HEK293 (cell line): ENCODE data around the gene DACT3.

Experiments used
- BCL11B ChIP-seq: fragments of 450-650 bp; formaldehyde crosslinking; IDR thresholded peaks from 2 replicates; pipeline ENCODE4 v1.5.1; 2016; ENCODE audit warnings: low read depth, missing biosample characterization, missing genetic modification characterization
- GFI1B ChIP-seq: fragments of 450-650 bp; formaldehyde crosslinking; IDR thresholded peaks from 2 replicates; pipeline ENCODE4 v1.5.1; 2016; ENCODE audit warnings: missing biosample characterization, missing genetic modification characterization
- GLI4 ChIP-seq: fragments of 450-650 bp; formaldehyde crosslinking; IDR thresholded peaks from 2 replicates; pipeline ENCODE4 v1.5.1; 2016; ENCODE audit warnings: missing biosample characterization, missing genetic modification characterization
- IKZF3 ChIP-seq: fragments of 450-650 bp; IDR thresholded peaks from 2 replicates; pipeline ENCODE4 v1.5.0; 2018; ENCODE audit warnings: missing biosample characterization, mild to moderate bottlenecking, missing genetic modification characterization, moderate library complexity
- SETDB1 ChIP-seq: IDR thresholded peaks from one replicate; pipeline ENCODE4 v1.6.1; 2017; ENCODE audit warnings: mild to moderate bottlenecking, low read length, moderate library complexity, mixed read lengths; ENCODE audit not compliant: insufficient read length
- ZBTB17 ChIP-seq: fragments of 450-650 bp; formaldehyde crosslinking; IDR thresholded peaks from 2 replicates; pipeline ENCODE4 v1.5.1; 2016; ENCODE audit warnings: missing biosample characterization, missing genetic modification characterization
- ZFHX2 ChIP-seq: fragments of 450-650 bp; formaldehyde crosslinking; conservative IDR thresholded peaks from 2 replicates; pipeline ENCODE4 v1.5.1; 2016; ENCODE audit warnings: missing biosample characterization, missing genetic modification characterization
- ZNF146 ChIP-seq: fragments of 450-650 bp; formaldehyde crosslinking; IDR thresholded peaks from 2 replicates; pipeline ENCODE4 v1.5.1; 2016; ENCODE audit warnings: missing biosample characterization, missing genetic modification characterization
- ZNF157 ChIP-seq: fragments of 450-650 bp; formaldehyde crosslinking; IDR thresholded peaks from 2 replicates; pipeline ENCODE4 v1.5.1; 2016; ENCODE audit warnings: missing biosample characterization, missing genetic modification characterization
- ZNF169 ChIP-seq: fragments of 450-650 bp; formaldehyde crosslinking; IDR thresholded peaks from 2 replicates; pipeline ENCODE4 v1.5.1; 2016; ENCODE audit warnings: missing biosample characterization, missing genetic modification characterization
- ZNF174 ChIP-seq: fragments of 450-650 bp; formaldehyde crosslinking; IDR thresholded peaks from 2 replicates; pipeline ENCODE4 v1.5.0; 2017; ENCODE audit warnings: missing biosample characterization, mild to moderate bottlenecking, missing genetic modification characterization
- ZNF175 ChIP-seq: fragments of 450-650 bp; formaldehyde crosslinking; IDR thresholded peaks from 2 replicates; pipeline ENCODE4 v1.5.1; 2016; ENCODE audit warnings: missing biosample characterization, missing genetic modification characterization
- ZNF184 ChIP-seq: fragments of 450-650 bp; IDR thresholded peaks from 2 replicates; pipeline ENCODE4 v1.5.1; 2018; ENCODE audit warnings: missing biosample characterization, mild to moderate bottlenecking, missing genetic modification characterization
- ZNF202 ChIP-seq: fragments of 450-650 bp; formaldehyde crosslinking; IDR thresholded peaks from 2 replicates; pipeline ENCODE4 v1.5.1; 2016; ENCODE audit warnings: missing biosample characterization, missing genetic modification characterization, borderline replicate concordance
- ZNF221 ChIP-seq: fragments of 450-650 bp; formaldehyde crosslinking; IDR thresholded peaks from 2 replicates; pipeline ENCODE4 v1.5.1; 2017; ENCODE audit warnings: missing biosample characterization, missing genetic modification characterization, borderline replicate concordance
- ZNF24 ChIP-seq: fragments of 450-650 bp; formaldehyde crosslinking; IDR thresholded peaks from 2 replicates; pipeline ENCODE4 v1.5.1; 2016; ENCODE audit warnings: missing biosample characterization, missing genetic modification characterization
- ZNF544 ChIP-seq: fragments of 450-650 bp; formaldehyde crosslinking; IDR thresholded peaks from 2 replicates; pipeline ENCODE4 v1.5.0; 2017; ENCODE audit warnings: missing biosample characterization, missing genetic modification characterization
- ZNF549 ChIP-seq: fragments of 450-650 bp; IDR thresholded peaks from 2 replicates; pipeline ENCODE4 v1.5.1; 2018; ENCODE audit warnings: missing biosample characterization, missing genetic modification characterization, mild to moderate bottlenecking, inconsistent platforms, moderate library complexity
- ZNF600 ChIP-seq: fragments of 450-650 bp; formaldehyde crosslinking; IDR thresholded peaks from 2 replicates; pipeline ENCODE4 v1.5.1; 2016; ENCODE audit warnings: missing biosample characterization, missing genetic modification characterization
- ZNF654 ChIP-seq: fragments of 450-650 bp; formaldehyde crosslinking; IDR thresholded peaks from 2 replicates; pipeline ENCODE4 v1.5.1; 2016; ENCODE audit warnings: low read depth, missing biosample characterization, missing genetic modification characterization
- ZNF658 ChIP-seq: fragments of 450-650 bp; formaldehyde crosslinking; IDR thresholded peaks from 2 replicates; pipeline ENCODE4; 2016; ENCODE audit warnings: missing biosample characterization, missing genetic modification characterization
- ZNF664 ChIP-seq: fragments of 450-650 bp; formaldehyde crosslinking; IDR thresholded peaks from 2 replicates; pipeline ENCODE4 v1.5.1; 2016; ENCODE audit warnings: missing biosample characterization, missing genetic modification characterization
- ZNF701 ChIP-seq: fragments of 450-650 bp; formaldehyde crosslinking; IDR thresholded peaks from 2 replicates; pipeline ENCODE4 v1.5.1; 2016; ENCODE audit warnings: missing biosample characterization, missing genetic modification characterization
- ZNF785 ChIP-seq: fragments of 450-650 bp; formaldehyde crosslinking; IDR thresholded peaks from 2 replicates; pipeline ENCODE4 v1.5.1; 2016; ENCODE audit warnings: missing biosample characterization, missing genetic modification characterization
- TF ChIP-seq, protein P1 (sequence below): fragments of 450-650 bp; formaldehyde crosslinking; IDR thresholded peaks from 2 replicates; pipeline ENCODE4 v1.5.1; 2016; ENCODE audit warnings: missing biosample characterization, missing genetic modification characterization
- TF ChIP-seq, protein P2 (sequence below): fragments of 450-650 bp; formaldehyde crosslinking; IDR thresholded peaks from 2 replicates; pipeline ENCODE4; 2016; ENCODE audit warnings: missing biosample characterization, missing genetic modification characterization
- TF ChIP-seq, protein P3 (sequence below): fragments of 450-650 bp; formaldehyde crosslinking; IDR thresholded peaks from 2 replicates; pipeline ENCODE4 v1.5.1; 2016; ENCODE audit warnings: missing biosample characterization, missing genetic modification characterization
- TF ChIP-seq, protein P4 (sequence below): fragments of 450-650 bp; formaldehyde crosslinking; IDR thresholded peaks from 2 replicates; pipeline ENCODE4 v1.5.1; 2016; ENCODE audit warnings: missing biosample characterization, missing genetic modification characterization
- TF ChIP-seq, protein P5 (sequence below): fragments of 450-650 bp; formaldehyde crosslinking; IDR thresholded peaks from 2 replicates; pipeline ENCODE4 v1.5.1; 2016; ENCODE audit warnings: missing biosample characterization, missing genetic modification characterization, low read depth

The DACT3 gene

DNA sequence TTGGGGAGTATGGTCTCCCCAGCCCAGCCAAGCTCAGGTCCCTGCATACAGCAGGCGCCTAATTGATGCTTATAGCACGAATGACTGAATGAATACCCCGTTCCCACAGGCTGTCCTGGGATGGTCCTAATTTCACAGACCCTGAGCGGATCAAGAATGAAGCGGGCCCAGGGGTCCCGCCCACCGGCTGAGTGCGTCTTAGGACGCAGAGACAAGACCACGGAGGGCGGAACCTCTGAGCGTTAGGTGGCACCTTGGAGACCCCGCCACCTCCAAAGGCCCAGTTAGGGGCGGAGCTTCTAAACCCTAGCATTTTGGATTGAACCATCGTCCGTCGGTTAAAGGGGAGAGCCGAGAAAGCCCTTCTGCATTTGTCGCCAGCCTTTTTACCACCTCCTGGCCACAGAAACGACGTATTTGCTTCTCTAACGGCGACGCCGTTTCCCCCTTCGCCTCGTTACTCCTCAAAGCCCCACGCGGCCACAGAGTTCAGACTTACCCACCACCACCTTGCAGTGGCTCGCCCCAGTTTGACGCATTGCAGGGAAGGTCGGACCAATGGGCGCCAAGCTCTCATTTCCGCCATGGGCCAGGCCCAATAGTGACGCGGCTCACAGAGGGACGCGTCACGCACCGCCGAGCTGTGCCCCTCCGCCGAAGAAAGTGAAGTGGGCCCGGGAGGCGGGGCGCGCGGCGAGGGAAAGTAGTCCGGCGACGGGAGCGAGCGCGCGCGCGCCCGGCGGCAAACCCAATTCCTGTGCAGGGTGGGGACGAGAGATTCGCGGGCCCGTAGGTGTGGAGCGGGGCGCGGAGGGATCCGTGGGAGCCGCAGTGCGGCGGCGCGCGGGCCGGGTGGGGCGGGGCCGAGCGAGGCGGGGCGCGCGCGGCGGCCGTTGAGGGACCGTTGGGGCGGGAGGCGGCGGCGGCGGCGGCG, 60.3 kb downstream of the DACT3 start (continued):
- TF ChIP-seq, protein P1, sequence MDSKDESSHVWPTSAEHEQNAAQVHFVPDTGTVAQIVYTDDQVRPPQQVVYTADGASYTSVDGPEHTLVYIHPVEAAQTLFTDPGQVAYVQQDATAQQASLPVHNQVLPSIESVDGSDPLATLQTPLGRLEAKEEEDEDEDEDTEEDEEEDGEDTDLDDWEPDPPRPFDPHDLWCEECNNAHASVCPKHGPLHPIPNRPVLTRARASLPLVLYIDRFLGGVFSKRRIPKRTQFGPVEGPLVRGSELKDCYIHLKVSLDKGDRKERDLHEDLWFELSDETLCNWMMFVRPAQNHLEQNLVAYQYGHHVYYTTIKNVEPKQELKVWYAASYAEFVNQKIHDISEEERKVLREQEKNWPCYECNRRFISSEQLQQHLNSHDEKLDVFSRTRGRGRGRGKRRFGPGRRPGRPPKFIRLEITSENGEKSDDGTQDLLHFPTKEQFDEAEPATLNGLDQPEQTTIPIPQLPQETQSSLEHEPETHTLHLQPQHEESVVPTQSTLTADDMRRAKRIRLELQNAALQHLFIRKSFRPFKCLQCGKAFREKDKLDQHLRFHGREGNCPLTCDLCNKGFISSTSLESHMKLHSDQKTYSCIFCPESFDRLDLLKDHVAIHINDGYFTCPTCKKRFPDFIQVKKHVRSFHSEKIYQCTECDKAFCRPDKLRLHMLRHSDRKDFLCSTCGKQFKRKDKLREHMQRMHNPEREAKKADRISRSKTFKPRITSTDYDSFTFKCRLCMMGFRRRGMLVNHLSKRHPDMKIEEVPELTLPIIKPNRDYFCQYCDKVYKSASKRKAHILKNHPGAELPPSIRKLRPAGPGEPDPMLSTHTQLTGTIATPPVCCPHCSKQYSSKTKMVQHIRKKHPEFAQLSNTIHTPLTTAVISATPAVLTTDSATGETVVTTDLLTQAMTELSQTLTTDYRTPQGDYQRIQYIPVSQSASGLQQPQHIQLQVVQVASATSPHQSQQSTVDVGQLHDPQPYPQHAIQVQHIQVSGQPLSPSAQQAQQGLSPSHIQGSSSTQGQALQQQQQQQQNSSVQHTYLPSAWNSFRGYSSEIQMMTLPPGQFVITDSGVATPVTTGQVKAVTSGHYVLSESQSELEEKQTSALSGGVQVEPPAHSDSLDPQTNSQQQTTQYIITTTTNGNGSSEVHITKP (tag by site-specific recombination) = peak; percentile 100
- TF ChIP-seq ZNF221 (tag by site-specific recombination) = no peak
- TF ChIP-seq GFI1B (tag by site-specific recombination) = no peak
- TF ChIP-seq ZNF600 = peak; percentile 35; the same call in 1 of the 2 replicates
- no peak for TF ChIP-seq ZNF544 (tag by site-specific recombination)
- TF ChIP-seq SETDB1 = no peak
- TF ChIP-seq ZNF701 (tag by site-specific recombination) = 0 out of 2 replicates have a peak, but pooled peaks have one; percentile 62
- no peak for TF ChIP-seq ZNF157 (tag by site-specific recombination)
- TF ChIP-seq ZNF658 = no peak
- TF ChIP-seq ZNF146 = peak; percentile 86
- no peak for TF ChIP-seq ZNF175 (tag by site-specific recombination)
- peak; percentile 93 for TF ChIP-seq ZNF785
- TF ChIP-seq ZBTB17 (tag by site-specific recombination) = peak; percentile 78
- TF ChIP-seq ZNF664 = no peak; the same call in 1 of the 2 replicates
- no peak; the same call in 1 of the 2 replicates for TF ChIP-seq GLI4 (tag by site-specific recombination)
- peak; percentile 89 for TF ChIP-seq ZNF24
- no peak for TF ChIP-seq BCL11B (tag by site-specific recombination)
- TF ChIP-seq, protein P2, sequence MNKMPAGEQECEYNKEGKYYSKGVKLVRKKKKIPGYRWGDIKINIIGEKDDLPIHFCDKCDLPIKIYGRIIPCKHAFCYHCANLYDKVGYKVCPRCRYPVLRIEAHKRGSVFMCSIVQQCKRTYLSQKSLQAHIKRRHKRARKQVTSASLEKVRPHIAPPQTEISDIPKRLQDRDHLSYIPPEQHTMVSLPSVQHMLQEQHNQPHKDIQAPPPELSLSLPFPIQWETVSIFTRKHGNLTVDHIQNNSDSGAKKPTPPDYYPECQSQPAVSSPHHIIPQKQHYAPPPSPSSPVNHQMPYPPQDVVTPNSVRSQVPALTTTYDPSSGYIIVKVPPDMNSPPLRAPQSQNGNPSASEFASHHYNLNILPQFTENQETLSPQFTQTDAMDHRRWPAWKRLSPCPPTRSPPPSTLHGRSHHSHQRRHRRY (tag by site-specific recombination) = no peak
- TF ChIP-seq ZFHX2 = peak; percentile 94
- TF ChIP-seq, protein P3, sequence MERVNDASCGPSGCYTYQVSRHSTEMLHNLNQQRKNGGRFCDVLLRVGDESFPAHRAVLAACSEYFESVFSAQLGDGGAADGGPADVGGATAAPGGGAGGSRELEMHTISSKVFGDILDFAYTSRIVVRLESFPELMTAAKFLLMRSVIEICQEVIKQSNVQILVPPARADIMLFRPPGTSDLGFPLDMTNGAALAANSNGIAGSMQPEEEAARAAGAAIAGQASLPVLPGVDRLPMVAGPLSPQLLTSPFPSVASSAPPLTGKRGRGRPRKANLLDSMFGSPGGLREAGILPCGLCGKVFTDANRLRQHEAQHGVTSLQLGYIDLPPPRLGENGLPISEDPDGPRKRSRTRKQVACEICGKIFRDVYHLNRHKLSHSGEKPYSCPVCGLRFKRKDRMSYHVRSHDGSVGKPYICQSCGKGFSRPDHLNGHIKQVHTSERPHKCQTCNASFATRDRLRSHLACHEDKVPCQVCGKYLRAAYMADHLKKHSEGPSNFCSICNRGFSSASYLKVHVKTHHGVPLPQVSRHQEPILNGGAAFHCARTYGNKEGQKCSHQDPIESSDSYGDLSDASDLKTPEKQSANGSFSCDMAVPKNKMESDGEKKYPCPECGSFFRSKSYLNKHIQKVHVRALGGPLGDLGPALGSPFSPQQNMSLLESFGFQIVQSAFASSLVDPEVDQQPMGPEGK = peak; percentile 82
- no peak for TF ChIP-seq IKZF3 (tag by site-specific recombination)
- TF ChIP-seq ZNF184 = no peak
- TF ChIP-seq ZNF174 (tag by site-specific recombination) = no peak
- TF ChIP-seq, protein P4, sequence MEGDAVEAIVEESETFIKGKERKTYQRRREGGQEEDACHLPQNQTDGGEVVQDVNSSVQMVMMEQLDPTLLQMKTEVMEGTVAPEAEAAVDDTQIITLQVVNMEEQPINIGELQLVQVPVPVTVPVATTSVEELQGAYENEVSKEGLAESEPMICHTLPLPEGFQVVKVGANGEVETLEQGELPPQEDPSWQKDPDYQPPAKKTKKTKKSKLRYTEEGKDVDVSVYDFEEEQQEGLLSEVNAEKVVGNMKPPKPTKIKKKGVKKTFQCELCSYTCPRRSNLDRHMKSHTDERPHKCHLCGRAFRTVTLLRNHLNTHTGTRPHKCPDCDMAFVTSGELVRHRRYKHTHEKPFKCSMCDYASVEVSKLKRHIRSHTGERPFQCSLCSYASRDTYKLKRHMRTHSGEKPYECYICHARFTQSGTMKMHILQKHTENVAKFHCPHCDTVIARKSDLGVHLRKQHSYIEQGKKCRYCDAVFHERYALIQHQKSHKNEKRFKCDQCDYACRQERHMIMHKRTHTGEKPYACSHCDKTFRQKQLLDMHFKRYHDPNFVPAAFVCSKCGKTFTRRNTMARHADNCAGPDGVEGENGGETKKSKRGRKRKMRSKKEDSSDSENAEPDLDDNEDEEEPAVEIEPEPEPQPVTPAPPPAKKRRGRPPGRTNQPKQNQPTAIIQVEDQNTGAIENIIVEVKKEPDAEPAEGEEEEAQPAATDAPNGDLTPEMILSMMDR (tag by site-specific recombination) = no peak
- TF ChIP-seq, protein P5, sequence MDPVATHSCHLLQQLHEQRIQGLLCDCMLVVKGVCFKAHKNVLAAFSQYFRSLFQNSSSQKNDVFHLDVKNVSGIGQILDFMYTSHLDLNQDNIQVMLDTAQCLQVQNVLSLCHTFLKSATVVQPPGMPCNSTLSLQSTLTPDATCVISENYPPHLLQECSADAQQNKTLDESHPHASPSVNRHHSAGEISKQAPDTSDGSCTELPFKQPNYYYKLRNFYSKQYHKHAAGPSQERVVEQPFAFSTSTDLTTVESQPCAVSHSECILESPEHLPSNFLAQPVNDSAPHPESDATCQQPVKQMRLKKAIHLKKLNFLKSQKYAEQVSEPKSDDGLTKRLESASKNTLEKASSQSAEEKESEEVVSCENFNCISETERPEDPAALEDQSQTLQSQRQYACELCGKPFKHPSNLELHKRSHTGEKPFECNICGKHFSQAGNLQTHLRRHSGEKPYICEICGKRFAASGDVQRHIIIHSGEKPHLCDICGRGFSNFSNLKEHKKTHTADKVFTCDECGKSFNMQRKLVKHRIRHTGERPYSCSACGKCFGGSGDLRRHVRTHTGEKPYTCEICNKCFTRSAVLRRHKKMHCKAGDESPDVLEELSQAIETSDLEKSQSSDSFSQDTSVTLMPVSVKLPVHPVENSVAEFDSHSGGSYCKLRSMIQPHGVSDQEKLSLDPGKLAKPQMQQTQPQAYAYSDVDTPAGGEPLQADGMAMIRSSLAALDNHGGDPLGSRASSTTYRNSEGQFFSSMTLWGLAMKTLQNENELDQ (tag by site-specific recombination) = no peak
- no peak for TF ChIP-seq ZNF549 (tag by site-specific recombination)
- TF ChIP-seq ZNF654 (tag by site-specific recombination) = no peak
- TF ChIP-seq ZNF202 (tag by site-specific recombination) = no peak
- TF ChIP-seq ZNF169 (tag by site-specific recombination) = 0 out of 2 replicates have a peak, but pooled peaks have one; percentile 29
